Parathyroid adenoma (tissue), 2 donors: ENCODE results near the gene PYM1.

Source experiments
- H2AFZ ChIP-seq: fragments of 300-600 bp; sonication (generic); one replicate; pipeline ENCODE4 v1.7.0; 2017; ENCODE audit warnings: antibody characterized with exemption, mild to moderate bottlenecking
- H3K27ac ChIP-seq: fragments of 300-600 bp; sonication (generic); one replicate; pipeline ENCODE4 v1.7.0; 2017
- H3K27me3 ChIP-seq: fragments of 300-600 bp; sonication (generic); one replicate; pipeline ENCODE4 v1.7.0; 2017; ENCODE audit warnings: low read length; ENCODE audit not compliant: control insufficient read depth, insufficient read depth
- H3K36me3 ChIP-seq: fragments of 300-600 bp; sonication (generic); one replicate; pipeline ENCODE4 v1.7.0; 2017; ENCODE audit warnings: low read length; ENCODE audit not compliant: control insufficient read depth, insufficient read depth
- H3K4me1 ChIP-seq: fragments of 300-600 bp; sonication (generic); one replicate; pipeline ENCODE4 v1.7.0; 2017; ENCODE audit warnings: control low read depth
- H3K4me2 ChIP-seq: fragments of 300-600 bp; sonication (generic); one replicate; pipeline ENCODE4 v1.7.0; 2017; ENCODE audit warnings: low read length
- H3K4me3 ChIP-seq: fragments of 300-600 bp; sonication (generic); one replicate; pipeline ENCODE4 v1.7.0; 2017; ENCODE audit warnings: low read depth, low read length
- H3K79me2 ChIP-seq: fragments of 300-600 bp; sonication (generic); one replicate; pipeline ENCODE4 v1.7.0; 2017; ENCODE audit warnings: control low read depth
- H3K9ac ChIP-seq: fragments of 300-600 bp; sonication (generic); one replicate; pipeline ENCODE4 v1.7.0; 2017; ENCODE audit warnings: mild to moderate bottlenecking
- H3K9me3 ChIP-seq: fragments of 300-600 bp; sonication (generic); one replicate; pipeline ENCODE4 v1.7.0; 2017; ENCODE audit warnings: low read length; ENCODE audit not compliant: control insufficient read depth
- CTCF ChIP-seq: fragments of 300-600 bp; sonication (generic); IDR thresholded peaks from one replicate; pipeline ENCODE4 v1.7.0; 2017; ENCODE audit warnings: antibody characterized with exemption, mild to moderate bottlenecking
- donor health status: primary hyperparathyroidism.

The PYM1 gene

GRCh38 chr12:55966408-55967281 is 39.0 kb upstream of the PYM1 start, which contains the start of gene CDK2:
Gene CDK2, plus strand, starts transcription at chr12:55966830. Its CDS starts 179 bp downstream, at chr12:55967009.
- H3K9ac ChIP-seq, result peak within 1 kb of the TSS; percentile 49
- no peaks in the 10 kb centered on the region for H3K36me3 ChIP-seq
- TF ChIP-seq CTCF, result no peak
- peak within 1 kb of the TSS; percentile 99 for H3K4me2 ChIP-seq
- no peaks in the 10 kb centered on the region for H3K9me3 ChIP-seq
- peak within 1 kb of the TSS; percentile 78 for H3K27ac ChIP-seq
- no peaks in the 10 kb centered on the region for H3K27me3 ChIP-seq
- no peaks in the 10 kb centered on the region for H3K79me2 ChIP-seq
- H2AFZ ChIP-seq, result peak within 1 kb of the TSS; percentile 100
- H3K4me3 ChIP-seq, result peak within 1 kb of the TSS; percentile 87
- H3K4me1 ChIP-seq, result peaks cover 16% of the 10 kb centered on the region

- H3K4me1 ChIP-seq, result peaks cover 16% of the 10 kb centered on the region
- no peaks in the 10 kb centered on the region for H3K36me3 ChIP-seq
- H3K27me3 ChIP-seq, result no peaks in the 10 kb centered on the region
- H3K9ac ChIP-seq, result peak within 1 kb of the TSS; percentile 49
- no peak for TF ChIP-seq CTCF
- H3K79me2 ChIP-seq, result no peaks in the 10 kb centered on the region
- H3K27ac ChIP-seq, result peak within 1 kb of the TSS; percentile 78
- H2AFZ ChIP-seq, result peak within 1 kb of the TSS; percentile 100
- H3K9me3 ChIP-seq, result no peaks in the 10 kb centered on the region
- peak within 1 kb of the TSS; percentile 87 for H3K4me3 ChIP-seq
- peak within 1 kb of the TSS; percentile 99 for H3K4me2 ChIP-seq
Observed at GRCh38 chr12:55965941-55966407, 38.3 kb upstream of the PYM1 start, which contains the start of gene PMEL. Gene PMEL, minus strand, starts transcription at chr12:55966042. Its CDS starts 31 bp downstream, at chr12:55966011.

- no peak overlapping the region for H3K4me3 ChIP-seq
- no peaks in the 10 kb centered on the region for H3K36me3 ChIP-seq
- no peaks in the 10 kb centered on the region for H3K79me2 ChIP-seq
- TF ChIP-seq CTCF, result no peak
- H3K4me2 ChIP-seq, result no peak overlapping the region
- H3K9ac ChIP-seq, result no peak overlapping the region
- no peaks in the 10 kb centered on the region for H3K9me3 ChIP-seq
- H3K27me3 ChIP-seq, result no peaks in the 10 kb centered on the region
- H2AFZ ChIP-seq, result no peak overlapping the region
- peaks cover 16% of the 10 kb centered on the region for H3K4me1 ChIP-seq
- H3K27ac ChIP-seq, result no peak overlapping the region
Observed at GRCh38 chr12:55965240-55965639, 37.5 kb upstream of the PYM1 start.

GRCh38 chr12:55963760-55964159 is 36.1 kb upstream of the PYM1 start:
- no peak overlapping the region for H3K9ac ChIP-seq
- H3K4me1 ChIP-seq, result peaks cover 16% of the 10 kb centered on the region
- no peaks in the 10 kb centered on the region for H3K79me2 ChIP-seq
- no peaks in the 10 kb centered on the region for H3K36me3 ChIP-seq
- H3K4me3 ChIP-seq, result no peak overlapping the region
- H3K27me3 ChIP-seq, result no peaks in the 10 kb centered on the region
- no peak for TF ChIP-seq CTCF
- no peaks in the 10 kb centered on the region for H3K9me3 ChIP-seq
- H3K4me2 ChIP-seq, result no peak overlapping the region
- H2AFZ ChIP-seq, result no peak overlapping the region
- H3K27ac ChIP-seq, result no peak overlapping the region
